ENCODE results near the gene RAET1G. TPM values are rescaled to one million over a fixed set of nuclear protein-coding genes. Genes with fewer than 3 reads are reported as not detected.

RAET1G gene
- total and polyA plus RNA-seq, 2 donors (not counting 3 experiments of a cell fraction or from before 2014, with no cell fraction given), result 1.6 to 2.1 TPM

DNA sequence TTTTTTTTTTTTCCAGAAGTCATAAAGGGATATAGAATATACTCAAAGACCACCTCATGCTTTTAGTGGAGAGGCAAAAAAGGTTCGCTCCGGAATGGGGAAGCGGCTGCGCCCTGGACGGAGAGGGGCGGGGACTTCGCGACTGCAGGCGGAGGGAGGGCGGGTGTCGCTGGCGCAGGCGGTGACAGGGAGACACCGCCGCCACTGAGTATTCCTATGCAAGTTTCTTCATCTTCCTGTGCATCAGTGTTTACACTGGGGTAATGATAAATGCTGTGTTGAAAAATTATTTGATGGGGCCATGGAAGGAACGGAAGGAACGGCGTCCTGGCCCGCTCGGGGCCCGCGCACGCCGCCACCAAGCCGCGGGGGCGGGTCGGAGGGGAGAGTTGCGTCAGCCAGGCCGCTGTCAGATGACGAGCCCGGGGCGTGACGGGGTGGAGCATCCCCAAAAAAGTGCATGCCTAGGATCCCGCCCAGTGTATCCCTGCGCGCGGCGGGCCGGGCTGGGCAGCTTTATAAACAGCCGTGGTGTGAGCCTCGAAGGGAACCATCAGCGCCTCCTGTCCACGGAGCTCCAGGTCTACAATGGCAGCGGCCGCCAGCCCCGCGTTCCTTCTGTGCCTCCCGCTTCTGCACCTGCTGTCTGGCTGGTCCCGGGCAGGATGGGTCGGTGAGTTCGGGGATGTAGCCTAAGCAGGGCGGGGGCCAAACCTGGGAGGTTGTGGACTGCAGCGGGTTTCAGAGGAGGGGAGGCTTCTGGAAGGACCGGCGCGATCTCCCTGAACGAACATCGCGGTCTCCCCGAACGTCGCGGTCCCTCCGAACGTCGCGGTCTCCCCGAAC, 40.8 kb upstream of the RAET1G start, which contains the start of gene ULBP1:
TSS of gene ULBP1 (plus strand) at position 482 of the 846 bp plus-strand sequence. CDS start at position 589, 107 bp downstream.
- intact Hi-C loops (cut with micrococcal nuclease), result loop anchor here (2.0 kb wide), 2 partner anchors 29 to 41 kb away; no protein-coding TSS in a partner anchor
- Histone ChIP-seq H4K20me1 (replicated peaks; ENCODE audit: control insufficient read depth, extremely low read depth, insufficient read depth, low read length) (no peaks in the 10 kb centered on the region), H3K27ac (ENCODE audit: insufficient read depth, low read depth, low read length) (no peak within 1 kb of the TSS), H3K4me1 (ENCODE audit: control insufficient read depth, extremely low read depth, insufficient read depth, low read length) (peaks cover 18% of the 10 kb centered on the region), H3K36me3 (ENCODE audit: control insufficient read depth in 2 of 2, extremely low read depth in 1 of 2, insufficient read depth in 2 of 2, low read length in 2 of 2) (no peaks in the 10 kb centered on the region), H3K9ac (replicated peaks; ENCODE audit: extremely low read depth, insufficient read depth, low read length) (peak within 1 kb of the TSS; percentile 12), H3K9me3 (replicated peaks; ENCODE audit: control insufficient read depth, insufficient read depth, low read length) (no peaks in the 10 kb centered on the region), H3K79me2 (ENCODE audit: control insufficient read depth, insufficient read depth, low read length) (no peaks in the 10 kb centered on the region), H2AFZ (ENCODE audit: low read depth, low read length) (peak within 1 kb of the TSS; percentile 95), H3K4me2 (ENCODE audit: insufficient read depth, low read length) (peak within 1 kb of the TSS; percentile 66), H3K4me3 (replicated peaks in 1 of 3; ENCODE audit: insufficient read depth in 1 of 3, low read depth in 1 of 3, low read length in 3 of 3) (peak within 1 kb of the TSS; percentile 44 to 55 (median 49)), H3K9me1 (replicated peaks; ENCODE audit: control insufficient read depth, extremely low read depth, insufficient read depth, low read length) (no peaks in the 10 kb centered on the region), H3K27me3 (ENCODE audit: control insufficient read depth in 2 of 2, insufficient read depth in 2 of 2, low read length in 2 of 2) (peaks cover 12 to 37% of the 10 kb centered on the region in 2 experiments)
- BruUV-seq (replicated peaks), result TSS peak; percentile 22
- dilution Hi-C loops (cut with MboI; ENCODE audit: extremely low pct_ligation_motif_present, low sequenced_read_pairs), result no loop called here
- ChIA-PET CTCF (interaction anchor here (0.9 to 1.3 kb wide), 2 partner anchors 29 to 53 kb away, joined by 3 to 9 read pairs; no protein-coding TSS in a partner anchor), POLR2A (no interaction called here)
- TF ChIP-seq, protein P1, sequence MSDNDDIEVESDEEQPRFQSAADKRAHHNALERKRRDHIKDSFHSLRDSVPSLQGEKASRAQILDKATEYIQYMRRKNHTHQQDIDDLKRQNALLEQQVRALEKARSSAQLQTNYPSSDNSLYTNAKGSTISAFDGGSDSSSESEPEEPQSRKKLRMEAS (IDR thresholded peaks at IDR 0.05; ENCODE audit: insufficient read depth, insufficient read length), result no peak
- peak; percentile 50 for TF ChIP-seq POLR2AphosphoS5 (IDR thresholded peaks at IDR 0.05; ENCODE audit: insufficient read depth, low read depth, low read length)
- peak; percentile 78 for FAIRE-seq
- peak; percentile 67 for DNase-seq (ENCODE audit: low read depth, low spot score)

DNA sequence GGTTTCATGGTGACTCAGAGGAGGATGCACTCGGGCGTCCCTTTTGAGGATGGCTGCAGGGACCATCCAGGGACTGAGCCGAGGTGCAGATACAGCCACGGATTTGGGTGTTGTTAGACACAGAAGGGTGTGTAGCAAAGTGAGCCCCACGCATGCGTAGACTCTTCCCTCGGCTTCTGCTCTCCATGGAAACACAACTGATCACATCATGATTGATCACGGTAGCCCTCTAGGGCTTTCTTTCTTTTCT, 40.2 kb upstream of the RAET1G start:
- no peaks in the 10 kb centered on the region for H4K20me1 ChIP-seq (replicated peaks; ENCODE audit: control insufficient read depth, extremely low read depth, insufficient read depth, low read length)
- BruUV-seq (replicated peaks), result no TSS peak
- H3K4me2 ChIP-seq (ENCODE audit: insufficient read depth, low read length), result peak overlapping the region; percentile 66
- FAIRE-seq (no peak), DNase-seq (ENCODE audit: low read depth, low spot score) (no peak)
- intact Hi-C loops (cut with micrococcal nuclease), result loop anchor here (2.0 kb wide), 1 partner anchor 28 kb away; no protein-coding TSS in a partner anchor
- H3K79me2 ChIP-seq (ENCODE audit: control insufficient read depth, insufficient read depth, low read length), result no peaks in the 10 kb centered on the region
- ChIA-PET POLR2A (no interaction called here), CTCF (no interaction called here)
- H3K4me3 ChIP-seq (replicated peaks in 1 of 3; ENCODE audit: insufficient read depth in 1 of 3, low read depth in 1 of 3, low read length in 3 of 3), result peak overlapping the region; percentile 44 to 55 (median 49)
- H3K9ac ChIP-seq (replicated peaks; ENCODE audit: extremely low read depth, insufficient read depth, low read length), result no peak overlapping the region
- H3K9me3 ChIP-seq (replicated peaks; ENCODE audit: control insufficient read depth, insufficient read depth, low read length), result no peaks in the 10 kb centered on the region
- no peaks in the 10 kb centered on the region for H3K9me1 ChIP-seq (replicated peaks; ENCODE audit: control insufficient read depth, extremely low read depth, insufficient read depth, low read length)
- H3K4me1 ChIP-seq (ENCODE audit: control insufficient read depth, extremely low read depth, insufficient read depth, low read length), result peaks cover 20% of the 10 kb centered on the region
- H3K27me3 ChIP-seq (ENCODE audit: control insufficient read depth in 2 of 2, insufficient read depth in 2 of 2, low read length in 2 of 2), result peaks cover 12 to 33% of the 10 kb centered on the region in 2 experiments
- H3K36me3 ChIP-seq (ENCODE audit: control insufficient read depth in 2 of 2, extremely low read depth in 1 of 2, insufficient read depth in 2 of 2, low read length in 2 of 2), result no peaks in the 10 kb centered on the region
- TF ChIP-seq POLR2AphosphoS5 (IDR thresholded peaks at IDR 0.05; ENCODE audit: insufficient read depth, low read depth, low read length) (no peak), MYC (IDR thresholded peaks at IDR 0.05; ENCODE audit: low read depth, low read length) (no peak), POLR2A (IDR thresholded peaks at IDR 0.05; ENCODE audit: low read depth, low read length) (no peak), EZH2 (IDR thresholded peaks at IDR 0.05; ENCODE audit: borderline replicate concordance, low read depth, low read length, severe bottlenecking) (no peak), GATA2 (IDR thresholded peaks at IDR 0.05; ENCODE audit: insufficient read depth, insufficient read length, low read depth, low read length) (no peak), JUN (IDR thresholded peaks at IDR 0.05; ENCODE audit: borderline replicate concordance, insufficient read depth, insufficient read length, low read depth) (no peak), FOS (IDR thresholded peaks at IDR 0.05; ENCODE audit: borderline replicate concordance, insufficient read depth, low read length) (no peak)
- TF ChIP-seq, protein P2, sequence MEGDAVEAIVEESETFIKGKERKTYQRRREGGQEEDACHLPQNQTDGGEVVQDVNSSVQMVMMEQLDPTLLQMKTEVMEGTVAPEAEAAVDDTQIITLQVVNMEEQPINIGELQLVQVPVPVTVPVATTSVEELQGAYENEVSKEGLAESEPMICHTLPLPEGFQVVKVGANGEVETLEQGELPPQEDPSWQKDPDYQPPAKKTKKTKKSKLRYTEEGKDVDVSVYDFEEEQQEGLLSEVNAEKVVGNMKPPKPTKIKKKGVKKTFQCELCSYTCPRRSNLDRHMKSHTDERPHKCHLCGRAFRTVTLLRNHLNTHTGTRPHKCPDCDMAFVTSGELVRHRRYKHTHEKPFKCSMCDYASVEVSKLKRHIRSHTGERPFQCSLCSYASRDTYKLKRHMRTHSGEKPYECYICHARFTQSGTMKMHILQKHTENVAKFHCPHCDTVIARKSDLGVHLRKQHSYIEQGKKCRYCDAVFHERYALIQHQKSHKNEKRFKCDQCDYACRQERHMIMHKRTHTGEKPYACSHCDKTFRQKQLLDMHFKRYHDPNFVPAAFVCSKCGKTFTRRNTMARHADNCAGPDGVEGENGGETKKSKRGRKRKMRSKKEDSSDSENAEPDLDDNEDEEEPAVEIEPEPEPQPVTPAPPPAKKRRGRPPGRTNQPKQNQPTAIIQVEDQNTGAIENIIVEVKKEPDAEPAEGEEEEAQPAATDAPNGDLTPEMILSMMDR (IDR thresholded peaks at IDR 0.05; ENCODE audit: extremely low read depth in 1 of 2, insufficient read depth in 1 of 2, low read depth in 1 of 2, low read length in 2 of 2), result no peak
- TF ChIP-seq, protein P1 (IDR thresholded peaks at IDR 0.05; ENCODE audit: insufficient read depth, insufficient read length), result no peak
- peak overlapping the region; percentile 95 for H2AFZ ChIP-seq (ENCODE audit: low read depth, low read length)
- dilution Hi-C loops (cut with MboI; ENCODE audit: extremely low pct_ligation_motif_present, low sequenced_read_pairs), result no loop called here
- H3K27ac ChIP-seq (ENCODE audit: insufficient read depth, low read depth, low read length), result no peak overlapping the region

All from endothelial cell of umbilical vein (primary cell).